Adrenal gland (tissue), 5 donors: Measurements from ENCODE around the gene FAM219B.

Experiments used
- CTCF ChIP-seq, 6 experiments: fragments of 450-650 bp in 4 of 6; fragments of 200-600 bp in 2 of 6; sonication (generic) in 1 of 6; IDR thresholded peaks; 1 replicate in 5 of 6; 2 replicates in 1 of 6; pipeline versions ENCODE4 v1.5.1 to v1.8.0; 2016 to 2021; ENCODE audit warnings: antibody characterized with exemption in 6 of 6, mild to moderate bottlenecking in 2 of 6, moderate library complexity in 1 of 6
- POLR2A ChIP-seq, 2 donors: fragments of 450-650 bp; IDR thresholded peaks; one replicate each; pipeline ENCODE4 v1.6.1; 2017; ENCODE audit warnings: antibody characterized with exemption in 2 of 2, mild to moderate bottlenecking in 2 of 2, moderate library complexity in 1 of 2
- donor health status: DM: no; HTN: no; CAD: no.

- TF ChIP-seq POLR2A (IDR thresholded peaks at IDR 0.05) (no peak), CTCF (IDR thresholded peaks at IDR 0.05) (no peak)
Measured at GRCh38 chr15:74892313-74892712, 14.3 kb downstream of the FAM219B start.
